ENCODE measurements around the gene USP15. TPM values are rescaled to one million over a fixed set of nuclear protein-coding genes. Genes with fewer than 3 reads are reported as not detected.

The USP15 gene
- total and polyA plus RNA-seq, 2 donors (not counting 3 experiments of a cell fraction or from before 2014, with no cell fraction given), result 20.0 to 61.8 TPM

GRCh38 chr12:62233805-62234204 lies 26.4 kb upstream of the USP15 start:
- Histone ChIP-seq H3K9me3 (replicated peaks; ENCODE audit: control insufficient read depth, insufficient read depth, low read length) (no peaks in the 10 kb centered on the region), H3K9me1 (replicated peaks; ENCODE audit: control insufficient read depth, extremely low read depth, insufficient read depth, low read length) (no peaks in the 10 kb centered on the region), H3K27ac (ENCODE audit: insufficient read depth, low read depth, low read length) (no peak overlapping the region), H2AFZ (ENCODE audit: low read depth, low read length) (no peak overlapping the region), H3K4me1 (ENCODE audit: control insufficient read depth, extremely low read depth, insufficient read depth, low read length) (no peaks in the 10 kb centered on the region), H3K36me3 (ENCODE audit: control insufficient read depth in 2 of 2, extremely low read depth in 1 of 2, insufficient read depth in 2 of 2, low read length in 2 of 2) (no peaks in the 10 kb centered on the region), H3K27me3 (ENCODE audit: control insufficient read depth in 2 of 2, insufficient read depth in 2 of 2, low read length in 2 of 2) (no peaks in the 10 kb centered on the region), H3K79me2 (ENCODE audit: control insufficient read depth, insufficient read depth, low read length) (no peaks in the 10 kb centered on the region), H4K20me1 (replicated peaks; ENCODE audit: control insufficient read depth, extremely low read depth, insufficient read depth, low read length) (no peaks in the 10 kb centered on the region), H3K4me2 (ENCODE audit: insufficient read depth, low read length) (no peak overlapping the region), H3K9ac (replicated peaks; ENCODE audit: extremely low read depth, insufficient read depth, low read length) (no peak overlapping the region), H3K4me3 (replicated peaks in 1 of 3; ENCODE audit: insufficient read depth in 1 of 3, low read depth in 1 of 3, low read length in 3 of 3) (no peak overlapping the region)
- FAIRE-seq (no peak), DNase-seq (ENCODE audit: low read depth, low spot score) (no peak)
- dilution Hi-C loops (cut with MboI; ENCODE audit: extremely low pct_ligation_motif_present, low sequenced_read_pairs) (no loop called here), intact Hi-C loops (cut with micrococcal nuclease) (no loop called here)
- no TSS peak for BruUV-seq (replicated peaks)
- TF ChIP-seq POLR2AphosphoS5 (IDR thresholded peaks at IDR 0.05; ENCODE audit: insufficient read depth, low read depth, low read length), result no peak
- TF ChIP-seq JUN (IDR thresholded peaks at IDR 0.05; ENCODE audit: borderline replicate concordance, insufficient read depth, insufficient read length, low read depth), result no peak
- no peak for TF ChIP-seq FOS (IDR thresholded peaks at IDR 0.05; ENCODE audit: borderline replicate concordance, insufficient read depth, low read length)
- TF ChIP-seq, protein P1, sequence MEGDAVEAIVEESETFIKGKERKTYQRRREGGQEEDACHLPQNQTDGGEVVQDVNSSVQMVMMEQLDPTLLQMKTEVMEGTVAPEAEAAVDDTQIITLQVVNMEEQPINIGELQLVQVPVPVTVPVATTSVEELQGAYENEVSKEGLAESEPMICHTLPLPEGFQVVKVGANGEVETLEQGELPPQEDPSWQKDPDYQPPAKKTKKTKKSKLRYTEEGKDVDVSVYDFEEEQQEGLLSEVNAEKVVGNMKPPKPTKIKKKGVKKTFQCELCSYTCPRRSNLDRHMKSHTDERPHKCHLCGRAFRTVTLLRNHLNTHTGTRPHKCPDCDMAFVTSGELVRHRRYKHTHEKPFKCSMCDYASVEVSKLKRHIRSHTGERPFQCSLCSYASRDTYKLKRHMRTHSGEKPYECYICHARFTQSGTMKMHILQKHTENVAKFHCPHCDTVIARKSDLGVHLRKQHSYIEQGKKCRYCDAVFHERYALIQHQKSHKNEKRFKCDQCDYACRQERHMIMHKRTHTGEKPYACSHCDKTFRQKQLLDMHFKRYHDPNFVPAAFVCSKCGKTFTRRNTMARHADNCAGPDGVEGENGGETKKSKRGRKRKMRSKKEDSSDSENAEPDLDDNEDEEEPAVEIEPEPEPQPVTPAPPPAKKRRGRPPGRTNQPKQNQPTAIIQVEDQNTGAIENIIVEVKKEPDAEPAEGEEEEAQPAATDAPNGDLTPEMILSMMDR (IDR thresholded peaks at IDR 0.05; ENCODE audit: extremely low read depth in 1 of 2, insufficient read depth in 1 of 2, low read depth in 1 of 2, low read length in 2 of 2), result no peak
- TF ChIP-seq MYC (IDR thresholded peaks at IDR 0.05; ENCODE audit: low read depth, low read length), result no peak
- TF ChIP-seq MAX (IDR thresholded peaks at IDR 0.05; ENCODE audit: insufficient read depth, insufficient read length), result no peak
- no peak for TF ChIP-seq POLR2A (IDR thresholded peaks at IDR 0.05; ENCODE audit: low read depth, low read length)
- no peak for TF ChIP-seq EZH2 (IDR thresholded peaks at IDR 0.05; ENCODE audit: borderline replicate concordance, low read depth, low read length, severe bottlenecking)
- TF ChIP-seq GATA2 (IDR thresholded peaks at IDR 0.05; ENCODE audit: insufficient read depth, insufficient read length, low read depth, low read length), result no peak
- POLR2A ChIA-PET, result no interaction called here
- CTCF ChIA-PET, result no interaction called here

All from endothelial cell of umbilical vein (primary cell).